GM19351 (cell line): ENCODE measurements around the gene ANTKMT.

Experiments
- ATAC-seq: cut with Tn5 transposase; IDR thresholded peaks from one replicate; pipeline ENCODE4 v1.9.1; 2021; ENCODE audit warnings: mild to moderate bottlenecking, moderate library complexity; ENCODE audit not compliant: unreplicated experiment

Gene ANTKMT

DNA sequence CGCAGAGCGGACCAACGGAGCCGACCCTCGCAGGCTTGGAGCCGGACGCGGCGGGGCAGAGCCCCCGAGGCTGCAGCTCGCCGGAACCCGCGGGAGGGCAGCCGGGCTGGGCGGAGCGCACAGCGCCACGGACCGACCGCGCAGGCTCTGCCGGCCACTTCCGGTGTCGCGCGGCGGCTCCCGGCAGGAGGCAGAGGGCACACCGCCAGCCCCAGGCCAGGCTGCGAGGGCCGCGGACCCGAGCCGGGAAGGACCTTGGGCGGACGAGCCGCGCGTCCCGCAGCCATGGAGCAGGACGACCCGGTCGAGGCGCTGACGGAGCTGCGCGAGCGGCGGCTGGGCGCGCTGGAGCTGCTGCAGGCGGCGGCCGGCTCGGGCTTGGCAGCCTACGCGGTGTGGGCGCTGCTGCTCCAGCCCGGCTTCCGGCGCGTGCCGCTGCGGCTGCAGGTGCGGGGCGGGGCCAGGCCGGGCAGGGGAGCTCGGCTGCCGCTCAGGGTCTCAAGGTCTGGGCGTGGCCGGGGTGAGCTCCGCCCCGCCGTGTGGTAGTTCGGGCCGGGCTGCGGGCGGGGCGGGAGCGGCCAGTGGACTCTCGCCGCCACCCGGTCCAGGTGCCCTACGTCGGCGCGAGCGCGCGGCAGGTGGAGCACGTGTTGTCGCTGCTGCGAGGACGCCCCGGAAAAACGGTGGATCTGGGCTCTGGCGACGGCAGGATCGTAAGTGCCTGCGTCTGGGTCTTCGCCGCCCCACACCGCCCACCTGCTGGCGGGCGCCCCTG is at the start of gene ANTKMT:
Gene ANTKMT (plus strand): TSS at position 157 of the 775 bp plus-strand sequence. CDS start 129 bp downstream, at position 286.
- ATAC-seq, result peak; percentile 71

GRCh38 chr16:671353-672131 is 49.4 kb upstream of the ANTKMT start:
- ATAC-seq, result no peak

DNA sequence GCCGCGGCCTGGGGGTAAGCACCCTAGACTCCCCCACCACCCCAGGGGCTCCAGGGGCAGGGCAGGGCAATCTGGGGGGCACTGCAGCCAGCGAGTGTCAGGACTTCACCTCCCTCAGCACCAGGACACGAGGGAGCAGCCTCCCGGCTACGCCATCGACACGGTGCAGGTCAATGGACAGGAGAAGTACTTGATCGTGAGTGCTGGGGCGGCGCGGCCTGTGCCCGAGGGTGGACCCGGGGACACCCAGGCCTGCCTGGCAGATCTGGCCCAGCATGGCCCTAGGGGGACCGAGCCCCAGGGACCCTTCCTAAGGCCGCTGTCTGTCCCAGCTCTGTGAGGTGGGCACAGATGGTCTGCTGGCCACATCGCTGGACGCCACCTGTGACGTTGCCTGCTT is 48.6 kb upstream of the ANTKMT start:
- no peak for ATAC-seq

DNA sequence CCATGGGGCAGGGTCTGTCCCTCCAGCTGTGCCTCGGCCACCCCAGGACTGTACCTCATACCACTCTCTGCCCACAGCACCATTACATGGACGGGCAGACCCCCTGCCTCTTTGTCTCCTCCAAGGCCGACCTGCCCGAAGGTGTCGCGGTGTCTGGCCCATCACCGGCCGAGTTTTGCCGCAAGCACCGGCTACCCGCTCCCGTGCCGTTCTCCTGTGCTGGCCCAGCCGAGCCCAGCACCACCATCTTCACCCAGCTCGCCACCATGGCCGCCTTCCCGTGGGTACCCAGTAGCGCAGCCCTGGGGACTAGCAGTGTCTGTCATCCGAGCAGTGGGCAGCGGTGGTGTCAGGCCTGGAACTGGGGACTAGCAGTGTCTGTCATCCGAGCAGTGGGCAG is 48.1 kb upstream of the ANTKMT start:
- ATAC-seq, result no peak

- ATAC-seq, result no peak
These were observed 47.5 kb upstream of the ANTKMT start for GRCh38 chr16:673399-673991.

DNA sequence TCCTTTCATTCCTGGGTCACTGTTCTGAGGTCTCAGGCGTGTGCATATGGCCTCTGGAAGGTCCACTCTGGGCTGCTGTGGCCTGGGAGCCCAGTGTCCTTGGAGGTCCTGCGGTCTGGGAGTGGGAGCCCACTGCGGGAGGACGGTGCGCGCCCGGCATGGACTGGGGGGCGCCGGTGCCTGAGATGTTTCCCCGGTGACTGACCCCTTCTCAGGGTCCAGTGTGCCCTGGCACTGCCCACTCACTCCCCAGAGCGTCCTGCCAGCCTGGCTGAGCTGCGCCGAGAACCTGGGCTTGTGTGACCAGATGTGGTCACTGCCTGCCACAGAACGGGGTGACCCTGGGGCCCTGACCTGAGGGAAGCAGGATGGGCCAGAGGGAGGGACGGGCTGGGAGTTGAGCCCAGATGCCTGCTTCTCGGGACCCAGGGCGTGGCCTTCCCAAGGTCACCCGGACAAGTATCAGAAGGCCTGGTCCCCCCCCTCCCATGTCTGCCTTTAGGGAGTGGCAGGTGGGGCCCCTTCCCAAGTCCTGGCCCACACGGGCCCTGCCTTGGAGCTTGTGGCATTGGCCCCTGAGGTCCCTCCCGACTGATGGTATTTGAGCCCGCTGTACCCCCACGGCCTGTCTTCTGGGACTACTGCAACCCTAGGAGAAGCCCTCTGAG is 46.6 kb upstream of the ANTKMT start:
- ATAC-seq, result no peak

- no peak for ATAC-seq
These were observed 45.7 kb upstream of the ANTKMT start, which contains the start of gene RHBDL1 for GRCh38 chr16:674968-675883. Gene RHBDL1, plus strand, starts transcription at chr16:675671. Its CDS starts 120 bp downstream, at chr16:675791.

- ATAC-seq, result no peak
These were observed 44.9 kb upstream of the ANTKMT start for GRCh38 chr16:675884-676564.

DNA sequence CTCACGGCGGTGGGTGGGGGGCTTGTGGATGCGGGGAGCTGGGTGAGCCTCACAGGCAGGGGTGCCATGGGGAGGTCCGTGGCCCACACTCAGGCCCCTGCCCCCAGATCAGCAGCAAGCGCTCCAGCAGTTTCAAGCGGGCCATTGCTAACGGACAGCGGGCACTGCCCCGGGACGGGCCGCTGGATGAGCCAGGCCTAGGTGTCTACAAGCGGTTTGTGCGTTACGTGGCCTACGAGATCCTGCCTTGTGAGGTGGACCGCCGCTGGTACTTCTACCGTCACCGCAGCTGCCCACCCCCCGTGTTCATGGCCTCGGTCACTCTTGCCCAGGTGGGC is 44.4 kb upstream of the ANTKMT start:
- ATAC-seq, result no peak

- ATAC-seq, result no peak
These were observed 44.0 kb upstream of the ANTKMT start for GRCh38 chr16:676913-677312.

GRCh38 chr16:677316-678190 is 43.4 kb upstream of the ANTKMT start:
- ATAC-seq, result no peak

DNA sequence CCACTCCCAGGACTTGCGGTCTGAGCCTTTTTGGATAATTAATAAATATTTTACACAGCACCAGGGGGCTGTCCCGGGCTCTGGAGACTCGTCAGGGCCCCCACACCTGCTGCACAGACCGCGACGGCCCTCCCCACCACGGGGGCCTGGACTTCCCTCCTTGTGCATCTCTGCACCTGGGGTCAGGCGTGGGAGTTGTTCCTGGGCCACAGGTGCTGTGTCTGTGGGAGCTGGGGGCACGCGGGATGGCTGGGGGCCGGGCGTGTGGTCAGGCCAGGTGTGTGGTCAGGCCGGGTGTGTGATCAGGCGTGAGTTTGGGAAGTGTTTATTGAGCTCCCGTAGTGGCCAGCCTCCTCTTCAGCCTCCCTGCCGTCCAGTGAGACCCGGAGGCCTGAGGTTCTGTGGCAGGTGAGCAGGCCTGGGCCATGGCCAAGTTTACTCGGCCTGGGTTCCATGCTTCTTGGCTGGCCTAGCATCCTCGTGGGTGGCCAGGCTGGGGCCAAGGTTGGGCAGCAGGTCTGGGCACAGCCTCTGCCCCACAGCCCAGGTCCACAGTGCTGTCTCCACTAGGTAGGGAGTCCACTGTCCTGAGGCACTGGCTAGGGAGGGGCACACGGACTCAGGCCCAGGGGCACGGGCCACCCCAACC is 42.6 kb upstream of the ANTKMT start:
- ATAC-seq, result no peak

GRCh38 chr16:678858-679813 is 41.8 kb upstream of the ANTKMT start:
- no peak for ATAC-seq

GRCh38 chr16:679814-680624 is 40.9 kb upstream of the ANTKMT start, which contains the start of gene STUB1:
Gene STUB1, plus strand, starts transcription at chr16:680410. Its CDS starts 116 bp downstream, at chr16:680526.
- ATAC-seq, result peak; percentile 38

- ATAC-seq, result no peak
These were observed 40.4 kb upstream of the ANTKMT start for GRCh38 chr16:680625-680945.
